NB4 (cell line): ENCODE data around the gene VAV2.

ENCODE experiments used
- MAX ChIP-seq: IDR thresholded peaks from 2 replicates; pipeline ENCODE4 v1.6.1; 2011; ENCODE audit warnings: low read depth, low read length
- POLR2A ChIP-seq: IDR thresholded peaks from 2 replicates; pipeline ENCODE4 v1.6.1; 2011; ENCODE audit warnings: mild to moderate bottlenecking; ENCODE audit not compliant: insufficient read length; ENCODE audit errors: extremely low read depth
- TF ChIP-seq, protein P1 (sequence below): IDR thresholded peaks from one replicate; pipeline ENCODE4 v1.5.1; 2012; ENCODE audit warnings: low read depth, low read length

- TF ChIP-seq, protein P1, sequence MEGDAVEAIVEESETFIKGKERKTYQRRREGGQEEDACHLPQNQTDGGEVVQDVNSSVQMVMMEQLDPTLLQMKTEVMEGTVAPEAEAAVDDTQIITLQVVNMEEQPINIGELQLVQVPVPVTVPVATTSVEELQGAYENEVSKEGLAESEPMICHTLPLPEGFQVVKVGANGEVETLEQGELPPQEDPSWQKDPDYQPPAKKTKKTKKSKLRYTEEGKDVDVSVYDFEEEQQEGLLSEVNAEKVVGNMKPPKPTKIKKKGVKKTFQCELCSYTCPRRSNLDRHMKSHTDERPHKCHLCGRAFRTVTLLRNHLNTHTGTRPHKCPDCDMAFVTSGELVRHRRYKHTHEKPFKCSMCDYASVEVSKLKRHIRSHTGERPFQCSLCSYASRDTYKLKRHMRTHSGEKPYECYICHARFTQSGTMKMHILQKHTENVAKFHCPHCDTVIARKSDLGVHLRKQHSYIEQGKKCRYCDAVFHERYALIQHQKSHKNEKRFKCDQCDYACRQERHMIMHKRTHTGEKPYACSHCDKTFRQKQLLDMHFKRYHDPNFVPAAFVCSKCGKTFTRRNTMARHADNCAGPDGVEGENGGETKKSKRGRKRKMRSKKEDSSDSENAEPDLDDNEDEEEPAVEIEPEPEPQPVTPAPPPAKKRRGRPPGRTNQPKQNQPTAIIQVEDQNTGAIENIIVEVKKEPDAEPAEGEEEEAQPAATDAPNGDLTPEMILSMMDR: no peak
- no peak for TF ChIP-seq POLR2A
- no peak for TF ChIP-seq MAX
Measured at GRCh38 chr9:133789778-133790177, 202.3 kb downstream of the VAV2 start.
